HepG2 (cell line): Measurements from ENCODE around the gene SASS6. TPM values are rescaled to one million over a fixed set of nuclear protein-coding genes. Genes with fewer than 3 reads are reported as not detected.

Experiments used
- CHCHD3 ChIP-seq: sonication (generic); formaldehyde crosslinking; IDR thresholded peaks from 2 replicates; pipeline ENCODE4 v1.8.0; 2022; ENCODE audit warnings: mild to moderate bottlenecking, missing genetic modification reagents, moderate library complexity
- CHD4 ChIP-seq: fragments of 200-600 bp; sonication (generic); IDR thresholded peaks from 2 replicates; pipeline ENCODE4 v1.7.0; 2017; ENCODE audit warnings: mild to moderate bottlenecking, low read length, borderline replicate concordance
- ERF ChIP-seq: IDR thresholded peaks from 2 replicates; pipeline ENCODE4 v1.6.1; 2018; ENCODE audit warnings: missing biosample characterization, missing genetic modification reagents
- GMEB1 ChIP-seq: sonication (generic); formaldehyde crosslinking; IDR thresholded peaks from 2 replicates; pipeline ENCODE4 v1.5.1; 2020; ENCODE audit warnings: missing genetic modification reagents, mild to moderate bottlenecking, borderline replicate concordance
- HNF1B ChIP-seq: sonication (generic); formaldehyde crosslinking; IDR thresholded peaks from 2 replicates; pipeline ENCODE4 v1.5.1; 2020; ENCODE audit warnings: mild to moderate bottlenecking, moderate library complexity, missing genetic modification reagents
- HNF4G ChIP-seq, 2 experiments: sonication (generic) in 1 of 2; formaldehyde crosslinking in 1 of 2; IDR thresholded peaks; 2 replicates each; pipeline versions ENCODE4 v1.4.0 to v1.6.1; 2011 to 2020; ENCODE audit warnings: borderline replicate concordance in 2 of 2, low read depth in 2 of 2, mild to moderate bottlenecking in 2 of 2, low read length in 1 of 2, missing genetic modification reagents in 1 of 2, moderate library complexity in 1 of 2
- MAX ChIP-seq: IDR thresholded peaks from 2 replicates; pipeline ENCODE4 v1.6.1; 2012; ENCODE audit warnings: inconsistent platforms
- MXD1 ChIP-seq: sonication (generic); formaldehyde crosslinking; IDR thresholded peaks from 2 replicates; pipeline ENCODE4 v1.4.0; 2020; ENCODE audit warnings: mild to moderate bottlenecking, missing genetic modification reagents
- NCOR1 ChIP-seq: fragments of 200-600 bp; sonication (generic); IDR thresholded peaks from 2 replicates; pipeline ENCODE4 v1.7.0; 2017; ENCODE audit warnings: antibody characterized with exemption, low read length, borderline replicate concordance
- NR2F1 ChIP-seq, 2 experiments: fragments of 450-650 bp in 1 of 2; formaldehyde crosslinking in 1 of 2; IDR thresholded peaks; 2 replicates each; pipeline versions ENCODE4 v1.5.0 to v1.6.1; 2016 to 2020; ENCODE audit warnings: mild to moderate bottlenecking in 1 of 2, missing compliant biosample characterization in 1 of 2, missing genetic modification reagents in 1 of 2, moderate library complexity in 1 of 2
- PRMT3 ChIP-seq: sonication (generic); formaldehyde crosslinking; IDR thresholded peaks from 2 replicates; pipeline ENCODE4 v1.8.1; 2022; ENCODE audit warnings: low read depth, mild to moderate bottlenecking, moderate library complexity, missing genetic modification reagents, borderline replicate concordance
- RELA ChIP-seq: sonication (generic); formaldehyde crosslinking; IDR thresholded peaks from 2 replicates; pipeline ENCODE4 v1.4.0; 2020; ENCODE audit warnings: missing genetic modification reagents
- SAFB2 ChIP-seq: sonication (generic); formaldehyde crosslinking; IDR thresholded peaks from 2 replicates; pipeline ENCODE4 v1.5.1; 2020; ENCODE audit warnings: missing genetic modification reagents, low read depth, mild to moderate bottlenecking, borderline replicate concordance
- SP2 ChIP-seq: sonication (generic); formaldehyde crosslinking; IDR thresholded peaks from 2 replicates; pipeline ENCODE4 v1.5.1; 2020; ENCODE audit warnings: mild to moderate bottlenecking, missing genetic modification reagents
- SP4 ChIP-seq: sonication (generic); formaldehyde crosslinking; IDR thresholded peaks from 2 replicates; pipeline ENCODE4 v1.8.1; 2023; ENCODE audit warnings: mild to moderate bottlenecking, missing genetic modification reagents
- SRF ChIP-seq: IDR thresholded peaks from 2 replicates; pipeline ENCODE4 v1.6.1; 2011; ENCODE audit warnings: mild to moderate bottlenecking, low read depth, low read length, moderate library complexity
- XRCC5 ChIP-seq: fragments of 200-400 bp; formaldehyde crosslinking; optimal IDR thresholded peaks from 2 replicates; pipeline ENCODE3; 2017; ENCODE audit warnings: mild to moderate bottlenecking, low read length
- ZBTB20 ChIP-seq: sonication (generic); formaldehyde crosslinking; IDR thresholded peaks from 2 replicates; pipeline ENCODE4 v1.8.1; 2023; ENCODE audit warnings: missing genetic modification reagents, low read depth, mild to moderate bottlenecking, borderline replicate concordance
- ZNF180 ChIP-seq: sonication (generic); formaldehyde crosslinking; IDR thresholded peaks from 2 replicates; pipeline ENCODE4 v1.4.0; 2020; ENCODE audit warnings: low read depth, missing genetic modification reagents, borderline replicate concordance
- ZNF251 ChIP-seq: sonication (generic); formaldehyde crosslinking; IDR thresholded peaks from 2 replicates; pipeline ENCODE4 v1.9.0; 2021; ENCODE audit warnings: mild to moderate bottlenecking, missing genetic modification reagents
- ZNF460 ChIP-seq: sonication (generic); formaldehyde crosslinking; IDR thresholded peaks from 2 replicates; pipeline ENCODE4 v1.5.1; 2020; ENCODE audit warnings: missing genetic modification reagents, mild to moderate bottlenecking, borderline replicate concordance
- ZNF550 ChIP-seq: sonication (generic); formaldehyde crosslinking; IDR thresholded peaks from 2 replicates; pipeline ENCODE4 v1.4.0; 2020; ENCODE audit warnings: mild to moderate bottlenecking, missing genetic modification reagents, borderline replicate concordance
- ZNF879 ChIP-seq: sonication (generic); formaldehyde crosslinking; IDR thresholded peaks from 2 replicates; pipeline ENCODE4 v1.8.1; 2023; ENCODE audit warnings: missing genetic modification reagents
- ZSCAN5A ChIP-seq: sonication (generic); formaldehyde crosslinking; IDR thresholded peaks from 2 replicates; pipeline ENCODE4 v1.8.0; 2022; ENCODE audit warnings: mild to moderate bottlenecking, missing genetic modification reagents, borderline replicate concordance
- polyA plus RNA-seq, 8 experiments: library from polyadenylated mRNA; depleted of rRNA in 3 of 8; stranded (reverse) in 7 of 8; unstranded in 1 of 8; fragments of >200 nt; fragmentation: Illumina TruSeq in 4 of 8; extraction: Trizol in 4 of 8; gene quantifications; 2 replicates each; pipeline versions ENCODE4 v1.2.1 to v1.2.3, GENCODE V29; 2011 to 2016; ENCODE audit warnings: low read depth in 4 of 8, missing spikeins in 1 of 8, mixed read lengths in 1 of 8; ENCODE audit not compliant: insufficient read depth in 1 of 8
- total RNA-seq, 5 experiments: library from RNA; depleted of rRNA; stranded (reverse); fragments of >200 nt; fragmentation: Illumina TruSeq; extraction: Trizol; gene quantifications; 2 replicates each; pipeline ENCODE4 v1.2.3, GENCODE V29; 2016; ENCODE audit warnings: low read depth in 1 of 5

The SASS6 gene
- total and polyA plus RNA-seq, 2 of the 13 experiments (the other 11 are each of a cell fraction or from before 2014, with no cell fraction given), result 2.3 to 10.7 TPM

GRCh38 chr1:100037927-100038659 lies 94.6 kb downstream of the SASS6 start (continued):
- TF ChIP-seq ZNF460 (CRISPR knock-in tag) (no peak), ERF (peak; percentile 61), SP4 (peak; percentile 83), SAFB2 (CRISPR knock-in tag) (no peak), ZBTB20 (CRISPR knock-in tag) (peak; percentile 72), SRF (no peak), CHCHD3 (CRISPR knock-in tag) (no peak), MXD1 (CRISPR knock-in tag) (no peak; the same call in 1 of the 2 replicates), PRMT3 (CRISPR knock-in tag) (peak; percentile 78; the same call in 1 of the 2 replicates), ZNF550 (CRISPR knock-in tag) (no peak), NCOR1 (no peak), ZSCAN5A (peak; percentile 86), GMEB1 (CRISPR knock-in tag) (peak; percentile 75; the same call in 1 of the 2 replicates), ZNF180 (CRISPR knock-in tag) (peak; percentile 82; the same call in 1 of the 2 replicates), HNF4G (IDR thresholded peaks at IDR 0.05; ENCODE audit: borderline replicate concordance, low read depth, low read length) (no peak), HNF4G (CRISPR knock-in tag; IDR thresholded peaks at IDR 0.05; ENCODE audit: borderline replicate concordance, low read depth) (no peak), MAX (peak; percentile 71; the same call in 1 of the 2 replicates), HNF1B (peak; percentile 84; the same call in 1 of the 2 replicates), RELA (CRISPR knock-in tag) (no peak), ZNF879 (CRISPR knock-in tag) (no peak), ZNF251 (CRISPR knock-in tag) (no peak), XRCC5 (no peak), CHD4 (no peak), SP2 (no peak), NR2F1 (CRISPR knock-in tag; IDR thresholded peaks at IDR 0.05) (no peak)
